ENCODE measurements around the gene PLIN1.

The PLIN1 gene

GRCh38 chr15:89670971-89671560 lies 8.1 kb downstream of the PLIN1 start:
- no peak for DNase-seq

GRCh38 chr15:89669941-89670340 lies 9.2 kb downstream of the PLIN1 start:
- no peak for DNase-seq

GRCh38 chr15:89669309-89669865 lies 9.8 kb downstream of the PLIN1 start:
- DNase-seq: no peak

- no peak for DNase-seq
These were observed 11.0 kb downstream of the PLIN1 start for GRCh38 chr15:89668171-89668570.

- no peak for DNase-seq
These were observed 11.5 kb downstream of the PLIN1 start for GRCh38 chr15:89667706-89667960.

- DNase-seq: no peak
These were observed 12.1 kb downstream of the PLIN1 start for GRCh38 chr15:89666858-89667705.

- no peak for DNase-seq
These were observed 12.8 kb downstream of the PLIN1 start for GRCh38 chr15:89666184-89666857.

GRCh38 chr15:89665449-89666181 lies 13.6 kb downstream of the PLIN1 start:
- no peak for DNase-seq

- DNase-seq: peak; percentile 65
These were observed 14.5 kb downstream of the PLIN1 start for GRCh38 chr15:89664441-89665350.

GRCh38 chr15:89662893-89663626 lies 16.1 kb downstream of the PLIN1 start:
- DNase-seq: no peak

GRCh38 chr15:89660556-89660955 lies 18.6 kb downstream of the PLIN1 start:
- no peak for DNase-seq

GRCh38 chr15:89659295-89659694 lies 19.9 kb downstream of the PLIN1 start:
- no peak for DNase-seq

GRCh38 chr15:89657686-89658200 lies 21.4 kb downstream of the PLIN1 start:
- no peak for DNase-seq

- DNase-seq: no peak
These were observed 22.9 kb downstream of the PLIN1 start for GRCh38 chr15:89656116-89656815.

GRCh38 chr15:89654847-89655805 lies 24.0 kb downstream of the PLIN1 start, which contains the start of gene KIF7:
KIF7 (minus strand) TSS chr15:89655467; CDS start chr15:89652930, 2,537 bp downstream.
- no peak for DNase-seq

- no peak for DNase-seq
These were observed 24.8 kb downstream of the PLIN1 start for GRCh38 chr15:89654301-89654761.

- DNase-seq: no peak
These were observed 25.6 kb downstream of the PLIN1 start for GRCh38 chr15:89653578-89653977.

- no peak for DNase-seq
These were observed 26.5 kb downstream of the PLIN1 start for GRCh38 chr15:89652666-89653065.

GRCh38 chr15:89652131-89652530 lies 27.0 kb downstream of the PLIN1 start:
- DNase-seq: no peak
